ENCODE measurements around the gene AKR7A3.
A peak's percentile ranks its signal among the peaks of the same experiment; 100 is the strongest.

AKR7A3 gene

GRCh38 chr1:19312782-19313635 lies 24.4 kb upstream of the AKR7A3 start:
- peak overlapping the region; percentile 68 for H3K4me3 ChIP-seq (ENCODE audit: low read length)
- no peak for DNase-seq (ENCODE audit: low read depth)
- TF ChIP-seq CTCF (IDR thresholded peaks at IDR 0.05; ENCODE audit: insufficient read depth, low read depth, low read length, missing control alignments) = no peak

- TF ChIP-seq CTCF (IDR thresholded peaks at IDR 0.05; ENCODE audit: insufficient read depth, low read depth, low read length, missing control alignments) = no peak
- DNase-seq (ENCODE audit: low read depth) = peak; percentile 94
These were observed 23.6 kb upstream of the AKR7A3 start, which contains the start of the genes AKR7A2 and SLC66A1 for GRCh38 chr1:19311931-19312781. TSS of gene AKR7A2 (minus strand) at chr1:19312144. CDS start at chr1:19312124, 20 bp downstream. TSS of gene SLC66A1 (plus strand) at chr1:19312326. CDS start at chr1:19317678, 5,352 bp downstream.

GRCh38 chr1:19311503-19311930 lies 22.9 kb upstream of the AKR7A3 start:
- no peak for DNase-seq (ENCODE audit: low read depth)
- TF ChIP-seq CTCF (IDR thresholded peaks at IDR 0.05; ENCODE audit: insufficient read depth, low read depth, low read length, missing control alignments) = no peak
- peak overlapping the region; percentile 76 for H3K4me3 ChIP-seq (ENCODE audit: low read length)

More at GRCh38 chr1:19311931-19312781, 23.6 kb upstream of the AKR7A3 start, which contains the start of the genes AKR7A2 and SLC66A1:
- H3K4me3 ChIP-seq (ENCODE audit: low read length) = peak within 1 kb of the TSS; percentile 76

GRCh38 chr1:19310720-19311502 lies 22.3 kb upstream of the AKR7A3 start:
- no peak for DNase-seq (ENCODE audit: low read depth)
- H3K4me3 ChIP-seq (ENCODE audit: low read length) = peak overlapping the region; percentile 76
- no peak for TF ChIP-seq CTCF (IDR thresholded peaks at IDR 0.05; ENCODE audit: insufficient read depth, low read depth, low read length, missing control alignments)

GRCh38 chr1:19310061-19310460 lies 21.5 kb upstream of the AKR7A3 start:
- no peak overlapping the region for H3K4me3 ChIP-seq (ENCODE audit: low read length)
- no peak for TF ChIP-seq CTCF (IDR thresholded peaks at IDR 0.05; ENCODE audit: insufficient read depth, low read depth, low read length, missing control alignments)
- no peak for DNase-seq (ENCODE audit: low read depth)

GRCh38 chr1:19309123-19309813 lies 20.7 kb upstream of the AKR7A3 start:
- no peak for TF ChIP-seq CTCF (IDR thresholded peaks at IDR 0.05; ENCODE audit: insufficient read depth, low read depth, low read length, missing control alignments)
- no peak overlapping the region for H3K4me3 ChIP-seq (ENCODE audit: low read length)
- DNase-seq (ENCODE audit: low read depth) = peak; percentile 37
